Hepatocyte (in vitro differentiated cells): ENCODE data around the gene DDX19B. TPM values are rescaled to one million over a fixed set of nuclear protein-coding genes. Genes with fewer than 3 reads are reported as not detected.
"Not testable (repeated sequence)": the region's sequence is repeated elsewhere in the genome, so short reads cannot be mapped to it uniquely, and the experiment has no call there.

Experiments
- DNase-seq: peaks from one replicate; pipeline ENCODE4 v3.0.0-alpha.2; 2016; ENCODE audit warnings: low spot score
- H2AFZ ChIP-seq: fragments of 200-600 bp; sonication (generic); 2 replicates; pipeline ENCODE4 v1.6.0; 2016; ENCODE audit warnings: antibody characterized with exemption, mild to moderate bottlenecking
- H3K27ac ChIP-seq: fragments of 200-600 bp; sonication (generic); 2 replicates; pipeline ENCODE4 v1.5.1; 2016; ENCODE audit warnings: mild to moderate bottlenecking
- H3K27me3 ChIP-seq: fragments of 200-600 bp; sonication (generic); 2 replicates; pipeline ENCODE4 v1.6.1; 2016
- H3K36me3 ChIP-seq: fragments of 200-600 bp; sonication (generic); replicated peaks from 2 replicates; pipeline ENCODE4 v1.5.1; 2016; ENCODE audit warnings: low read depth; ENCODE audit not compliant: insufficient read depth
- H3K4me1 ChIP-seq: fragments of 200-600 bp; sonication (generic); 2 replicates; pipeline ENCODE4 v1.5.1; 2016; ENCODE audit warnings: mild to moderate bottlenecking, moderate library complexity; ENCODE audit not compliant: insufficient read depth
- H3K4me2 ChIP-seq: fragments of 200-600 bp; sonication (generic); 2 replicates; pipeline ENCODE4 v1.6.0; 2016
- H3K4me3 ChIP-seq: fragments of 200-600 bp; sonication (generic); 2 replicates; pipeline ENCODE4 v1.5.1; 2016; ENCODE audit warnings: mild to moderate bottlenecking
- H3K79me2 ChIP-seq: fragments of 200-600 bp; sonication (generic); 2 replicates; pipeline ENCODE4 v1.6.0; 2017; ENCODE audit warnings: mild to moderate bottlenecking
- H3K9me2 ChIP-seq: fragments of 200-600 bp; sonication (generic); replicated peaks from 2 replicates; pipeline ENCODE4 v1.6.0; 2017; ENCODE audit warnings: mild to moderate bottlenecking; ENCODE audit not compliant: insufficient read depth
- H3K9me3 ChIP-seq: fragments of 200-600 bp; sonication (generic); 2 replicates; pipeline ENCODE4 v1.5.1; 2016; ENCODE audit warnings: low read depth, mild to moderate bottlenecking
- H4K20me1 ChIP-seq: fragments of 200-600 bp; sonication (generic); 2 replicates; pipeline ENCODE4 v1.6.0; 2016; ENCODE audit warnings: mild to moderate bottlenecking; ENCODE audit not compliant: insufficient read depth, poor library complexity, severe bottlenecking
- CTCF ChIP-seq: fragments of 200-600 bp; sonication (generic); IDR thresholded peaks from 2 replicates; pipeline ENCODE4 v1.5.1; 2016; ENCODE audit warnings: antibody characterized with exemption, mild to moderate bottlenecking; ENCODE audit not compliant: poor library complexity
- EZH2 ChIP-seq: fragments of 200-600 bp; sonication (generic); IDR thresholded peaks from 2 replicates; pipeline ENCODE4 v1.6.1; 2016; ENCODE audit warnings: antibody characterized with exemption, mild to moderate bottlenecking, borderline replicate concordance
- EZH2phosphoT487 ChIP-seq: fragments of 200-600 bp; sonication (generic); IDR thresholded peaks from one replicate; pipeline ENCODE4 v1.6.1; 2018; ENCODE audit warnings: antibody characterized with exemption, mild to moderate bottlenecking, low read depth, moderate library complexity; ENCODE audit not compliant: unreplicated experiment, severe bottlenecking
- WGBS: methylation state at CpG from one replicate; pipeline ENCODE4 v1.1.6; 2016; ENCODE audit warnings: low lambda C conversion rate; ENCODE audit errors: missing lambda C conversion rate; 5-methylcytosine and 5-hydroxymethylcytosine counted together
- polyA plus RNA-seq: library from polyadenylated mRNA; unstranded; fragments of >200 nt; fragmentation: Nextera tagmentation; extraction: Ambion mirVana; gene quantifications from 2 replicates; pipeline ENCODE4 v1.2.1, GENCODE V29; 2016
- total RNA-seq: library from RNA; depleted of rRNA; stranded (reverse); fragments of >200 nt; gene quantifications from 2 replicates; pipeline ENCODE4 v1.2.3, GENCODE V29; 2014

Gene DDX19B
- total and polyA plus RNA-seq, 2 experiments from 2014 or later = 26.6 to 38.7 TPM

GRCh38 chr16:70331091-70331490 lies 32.1 kb downstream of the DDX19B start:
- 96% methylated on average over 1 of the region's 1 CpG for WGBS
- Histone ChIP-seq H3K4me2 (no peak overlapping the region), H3K4me1 (no peaks in the 10 kb centered on the region), H4K20me1 (no peaks in the 10 kb centered on the region), H3K79me2 (no peaks in the 10 kb centered on the region), H3K27me3 (no peaks in the 10 kb centered on the region), H3K9me2 (no peaks in the 10 kb centered on the region), H3K4me3 (no peak overlapping the region), H3K27ac (no peak overlapping the region), H3K36me3 (no peaks in the 10 kb centered on the region), H2AFZ (no peak overlapping the region), H3K9me3 (no peaks in the 10 kb centered on the region)
- TF ChIP-seq CTCF (no peak), EZH2 (no peak), EZH2phosphoT487 (no peak)
- DNase-seq = no peak

- no peak overlapping the region for H2AFZ ChIP-seq
- no peaks in the 10 kb centered on the region for H3K36me3 ChIP-seq
- 81% methylated on average over 9 of the region's 9 CpGs for WGBS
- no peaks in the 10 kb centered on the region for H3K9me2 ChIP-seq
- H3K4me2 ChIP-seq = no peak overlapping the region
- H3K9me3 ChIP-seq = no peaks in the 10 kb centered on the region
- H3K4me3 ChIP-seq = no peak overlapping the region
- H3K27me3 ChIP-seq = no peaks in the 10 kb centered on the region
- no peak overlapping the region for H3K27ac ChIP-seq
- H4K20me1 ChIP-seq = no peaks in the 10 kb centered on the region
- H3K4me1 ChIP-seq = no peaks in the 10 kb centered on the region
- H3K79me2 ChIP-seq = no peaks in the 10 kb centered on the region
- DNase-seq = no peak
- TF ChIP-seq CTCF (peak; percentile 51), EZH2 (no peak)
Observed at GRCh38 chr16:70331588-70332358, 32.8 kb downstream of the DDX19B start.

GRCh38 chr16:70332728-70333127 lies 33.7 kb downstream of the DDX19B start:
- H4K20me1 ChIP-seq, H3K9me2 ChIP-seq, H3K79me2 ChIP-seq, H3K9me3 ChIP-seq, H3K4me3 ChIP-seq, H3K27ac ChIP-seq, H3K36me3 ChIP-seq, H2AFZ ChIP-seq, DNase-seq, H3K27me3 ChIP-seq, H3K4me1 ChIP-seq, H3K4me2 ChIP-seq: not testable (repeated sequence)
- WGBS = 95% methylated on average over 5 of the region's 12 CpGs

GRCh38 chr16:70337814-70338213 lies 38.8 kb downstream of the DDX19B start:
- Histone ChIP-seq H3K79me2 (no peaks in the 10 kb centered on the region), H3K9me3 (no peaks in the 10 kb centered on the region), H3K9me2 (no peaks in the 10 kb centered on the region), H3K36me3 (no peaks in the 10 kb centered on the region), H4K20me1 (no peaks in the 10 kb centered on the region), H3K4me2 (no peak overlapping the region), H3K27ac (no peak overlapping the region), H3K4me1 (no peaks in the 10 kb centered on the region), H2AFZ (no peak overlapping the region), H3K4me3 (no peak overlapping the region), H3K27me3 (no peaks in the 10 kb centered on the region)
- DNase-seq = no peak
- whole genome bisulfite sequencing = 97% methylated on average over 5 of the region's 5 CpGs
- TF ChIP-seq EZH2phosphoT487 = no peak
- no peak for TF ChIP-seq CTCF
- TF ChIP-seq EZH2 = no peak
